BE2C (cell line): ENCODE measurements around the gene ARFGEF2.
A peak's percentile ranks its signal among the peaks of the same experiment; 100 is the strongest.

ENCODE experiments used
- DNase-seq: peaks from one replicate; pipeline ENCODE4 v3.0.0-alpha.2; 2020
- H3K27me3 ChIP-seq: fragments of 250-450 bp; sonication (Bioruptor Pico); 2 replicates; pipeline ENCODE4 v1.5.1; 2020; ENCODE audit warnings: mild to moderate bottlenecking
- H3K36me3 ChIP-seq: fragments of 250-450 bp; sonication (Bioruptor Pico); 2 replicates; pipeline ENCODE4 v1.5.1; 2020; ENCODE audit warnings: mild to moderate bottlenecking
- H3K4me1 ChIP-seq: fragments of 250-450 bp; sonication (Bioruptor Pico); 2 replicates; pipeline ENCODE4 v1.5.1; 2020
- H3K4me3 ChIP-seq: 2 replicates; pipeline ENCODE4 v1.5.1; 2011; ENCODE audit warnings: low read depth, low read length
- H3K9me3 ChIP-seq: fragments of 250-450 bp; sonication (Bioruptor Pico); 2 replicates; pipeline ENCODE4 v1.5.1; 2020
- TF ChIP-seq, protein P1 (sequence below): IDR thresholded peaks from 2 replicates; pipeline ENCODE4 v1.5.1; 2012; ENCODE audit warnings: mild to moderate bottlenecking, low read depth, low read length

ARFGEF2 gene

DNA sequence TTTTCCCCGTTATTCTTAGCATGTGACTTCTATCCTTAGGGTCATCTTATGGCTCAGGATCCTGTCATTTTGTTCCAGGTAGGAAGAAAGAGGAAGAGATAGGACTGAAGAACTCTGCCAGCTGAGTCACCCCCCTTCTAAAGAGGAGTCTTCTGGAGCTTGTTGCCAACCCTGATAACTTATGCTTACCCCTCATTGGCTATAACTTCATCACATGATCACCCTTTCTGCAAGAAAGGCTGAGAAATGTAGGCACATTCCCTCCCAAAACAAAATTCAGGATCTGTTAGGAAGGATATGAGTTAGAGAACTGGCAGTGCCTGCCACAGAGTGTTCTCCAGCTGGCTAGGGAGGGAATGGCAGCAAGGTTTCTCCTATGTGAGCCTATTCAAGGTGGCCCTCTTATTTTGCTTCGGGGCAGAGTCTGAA, 35.6 kb downstream of the ARFGEF2 start:
- Histone ChIP-seq H3K27me3 (no peaks in the 10 kb centered on the region), H3K4me1 (peaks cover 2% of the 10 kb centered on the region; the same call in 1 of the 2 replicates), H3K4me3 (no peak overlapping the region), H3K36me3 (peaks cover 33% of the 10 kb centered on the region), H3K9me3 (no peaks in the 10 kb centered on the region)
- TF ChIP-seq, protein P1, sequence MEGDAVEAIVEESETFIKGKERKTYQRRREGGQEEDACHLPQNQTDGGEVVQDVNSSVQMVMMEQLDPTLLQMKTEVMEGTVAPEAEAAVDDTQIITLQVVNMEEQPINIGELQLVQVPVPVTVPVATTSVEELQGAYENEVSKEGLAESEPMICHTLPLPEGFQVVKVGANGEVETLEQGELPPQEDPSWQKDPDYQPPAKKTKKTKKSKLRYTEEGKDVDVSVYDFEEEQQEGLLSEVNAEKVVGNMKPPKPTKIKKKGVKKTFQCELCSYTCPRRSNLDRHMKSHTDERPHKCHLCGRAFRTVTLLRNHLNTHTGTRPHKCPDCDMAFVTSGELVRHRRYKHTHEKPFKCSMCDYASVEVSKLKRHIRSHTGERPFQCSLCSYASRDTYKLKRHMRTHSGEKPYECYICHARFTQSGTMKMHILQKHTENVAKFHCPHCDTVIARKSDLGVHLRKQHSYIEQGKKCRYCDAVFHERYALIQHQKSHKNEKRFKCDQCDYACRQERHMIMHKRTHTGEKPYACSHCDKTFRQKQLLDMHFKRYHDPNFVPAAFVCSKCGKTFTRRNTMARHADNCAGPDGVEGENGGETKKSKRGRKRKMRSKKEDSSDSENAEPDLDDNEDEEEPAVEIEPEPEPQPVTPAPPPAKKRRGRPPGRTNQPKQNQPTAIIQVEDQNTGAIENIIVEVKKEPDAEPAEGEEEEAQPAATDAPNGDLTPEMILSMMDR, result no peak
- peak; percentile 56 for DNase-seq

DNA sequence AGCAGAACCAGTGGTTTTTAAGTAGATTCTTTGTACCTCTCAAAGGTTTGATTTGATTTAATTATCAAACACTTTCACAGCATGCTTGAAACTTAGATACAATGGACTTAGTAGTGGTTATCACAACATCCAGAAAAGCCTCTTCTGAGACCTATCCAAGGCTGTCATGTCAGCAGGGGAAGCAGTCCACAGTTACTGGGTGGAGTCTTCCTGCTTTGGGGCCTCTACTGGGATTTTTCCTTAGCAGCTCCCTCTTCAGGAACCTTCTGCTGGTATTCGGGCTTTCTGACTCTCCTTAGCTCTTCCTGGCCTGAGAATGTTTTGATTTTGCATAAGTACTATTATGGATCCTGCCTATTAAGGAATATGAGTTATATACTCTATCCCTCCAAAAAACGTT, 36.0 kb downstream of the ARFGEF2 start:
- Histone ChIP-seq H3K4me3 (no peak overlapping the region), H3K27me3 (no peaks in the 10 kb centered on the region), H3K9me3 (no peaks in the 10 kb centered on the region), H3K4me1 (peaks cover 2% of the 10 kb centered on the region; the same call in 1 of the 2 replicates), H3K36me3 (peaks cover 29% of the 10 kb centered on the region)
- TF ChIP-seq, protein P1, result no peak
- peak; percentile 19 for DNase-seq

- Histone ChIP-seq H3K4me3 (no peak overlapping the region), H3K4me1 (peaks cover 2% of the 10 kb centered on the region; the same call in 1 of the 2 replicates), H3K36me3 (peaks cover 26% of the 10 kb centered on the region), H3K27me3 (no peaks in the 10 kb centered on the region), H3K9me3 (no peaks in the 10 kb centered on the region)
- DNase-seq, result no peak
- TF ChIP-seq, protein P1, result no peak
Measured at GRCh38 chr20:48958743-48959142, 37.2 kb downstream of the ARFGEF2 start.

- no peak for DNase-seq
- no peak overlapping the region for H3K4me3 ChIP-seq
- no peaks in the 10 kb centered on the region for H3K9me3 ChIP-seq
- no peaks in the 10 kb centered on the region for H3K27me3 ChIP-seq
- H3K36me3 ChIP-seq, result peaks cover 17% of the 10 kb centered on the region
- peaks cover 2% of the 10 kb centered on the region for H3K4me1 ChIP-seq
- TF ChIP-seq, protein P1, result no peak
Measured at GRCh38 chr20:48959899-48960550, 38.5 kb downstream of the ARFGEF2 start.

DNA sequence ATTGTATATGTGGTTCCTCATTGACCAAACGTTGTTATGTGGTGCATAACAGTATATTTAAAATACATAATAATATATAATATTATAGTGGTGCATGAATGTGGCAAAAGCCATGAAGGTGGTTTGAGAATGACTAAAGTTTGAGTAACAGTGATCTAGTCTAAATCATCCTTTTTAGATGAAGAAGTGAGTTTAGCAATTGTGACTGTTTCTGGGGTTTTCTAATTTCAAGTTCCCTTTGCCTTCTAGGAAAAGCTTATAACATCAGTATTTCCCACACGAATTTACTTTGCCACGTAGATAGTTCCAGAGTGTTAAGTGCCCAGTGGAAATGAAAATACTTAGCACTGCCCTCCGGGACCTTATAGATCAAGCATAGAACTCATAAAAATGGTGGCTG, 40.9 kb downstream of the ARFGEF2 start:
- Histone ChIP-seq H3K27me3 (no peaks in the 10 kb centered on the region), H3K9me3 (no peaks in the 10 kb centered on the region), H3K4me1 (no peaks in the 10 kb centered on the region; the same call in 1 of the 2 replicates), H3K4me3 (no peak overlapping the region), H3K36me3 (peaks cover 21% of the 10 kb centered on the region)
- TF ChIP-seq, protein P1, result no peak
- no peak for DNase-seq

DNA sequence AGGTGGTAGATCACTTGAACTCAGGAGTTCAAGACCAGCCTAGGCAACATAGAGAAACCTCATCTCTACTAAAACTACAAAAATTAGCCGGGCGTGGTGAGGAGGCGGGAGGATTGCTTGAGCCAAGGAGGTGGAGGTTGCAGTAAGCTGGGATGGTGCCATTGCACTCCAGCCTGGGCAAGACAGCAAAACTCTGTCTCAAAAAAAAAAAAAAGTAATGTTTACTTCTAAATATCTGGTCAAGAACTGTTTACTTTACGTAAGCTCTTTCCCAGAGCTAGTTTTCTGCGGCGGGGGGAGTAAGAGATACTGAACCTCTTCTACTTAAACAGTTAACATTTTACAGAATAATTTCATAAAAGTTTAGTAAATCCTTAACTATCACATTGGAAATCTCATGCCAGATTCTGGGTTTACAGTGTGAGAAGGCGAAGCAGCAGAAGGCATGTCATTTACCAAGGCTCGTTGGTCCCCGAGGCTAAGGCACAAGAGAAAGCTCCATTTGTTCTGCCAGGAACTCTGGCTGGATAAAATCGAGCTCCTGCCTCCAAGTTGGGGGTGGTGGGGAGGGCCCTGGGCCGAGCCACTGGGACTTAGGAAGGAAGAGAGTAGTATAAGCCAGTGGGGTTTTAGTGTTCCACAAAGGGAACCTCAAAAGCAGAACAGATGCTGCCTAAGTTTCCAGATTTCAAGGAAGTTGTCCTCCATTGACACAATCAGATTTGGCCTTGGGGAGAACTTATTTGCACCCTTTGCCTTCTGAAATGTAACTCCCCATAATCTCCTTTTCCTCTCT, 41.7 kb downstream of the ARFGEF2 start:
- no peak overlapping the region for H3K4me3 ChIP-seq
- no peaks in the 10 kb centered on the region for H3K9me3 ChIP-seq
- peaks cover 21% of the 10 kb centered on the region for H3K36me3 ChIP-seq
- DNase-seq, result no peak
- no peaks in the 10 kb centered on the region; the same call in 1 of the 2 replicates for H3K4me1 ChIP-seq
- TF ChIP-seq, protein P1, result no peak
- H3K27me3 ChIP-seq, result no peaks in the 10 kb centered on the region
